Liver (tissue), 3 donors: ENCODE results near the gene ERO1B.

ENCODE experiments used
- ATF3 ChIP-seq: IDR thresholded peaks from 2 replicates; pipeline ENCODE4 v1.6.1; 2016; ENCODE audit warnings: antibody characterized with exemption
- CTCF ChIP-seq: fragments of 150-350 bp; IDR thresholded peaks from 2 replicates; pipeline ENCODE4 v1.5.1; 2017; ENCODE audit warnings: improper control_type of control experiment, low read depth, low read length; ENCODE audit not compliant: missing input control
- FOXA1 ChIP-seq: IDR thresholded peaks from 2 replicates; pipeline ENCODE4 v1.6.1; 2016; ENCODE audit warnings: antibody characterized with exemption
- GABPA ChIP-seq, 2 donors: IDR thresholded peaks in 1 of 2; conservative IDR thresholded peaks in 1 of 2; 2 replicates each; pipeline ENCODE4 v1.6.1; 2016; ENCODE audit warnings: antibody characterized with exemption in 2 of 2, mild to moderate bottlenecking in 1 of 2, moderate library complexity in 1 of 2
- HNF4G ChIP-seq: IDR thresholded peaks from 2 replicates; pipeline ENCODE4 v1.6.1; 2016; ENCODE audit warnings: antibody characterized with exemption
- JUND ChIP-seq, 2 donors: IDR thresholded peaks; 2 replicates each; pipeline ENCODE4 v1.6.1; 2016; ENCODE audit warnings: antibody characterized with exemption in 2 of 2
- MAX ChIP-seq: IDR thresholded peaks from 2 replicates; pipeline ENCODE4 v1.6.1; 2016; ENCODE audit warnings: antibody characterized with exemption
- RAD21 ChIP-seq, 2 donors: IDR thresholded peaks; 2 replicates each; pipeline ENCODE4 v1.6.1; 2016; ENCODE audit warnings: antibody characterized with exemption in 2 of 2, mild to moderate bottlenecking in 2 of 2
- REST ChIP-seq: IDR thresholded peaks from 2 replicates; pipeline ENCODE4 v1.6.1; 2016; ENCODE audit warnings: antibody characterized with exemption, mild to moderate bottlenecking
- SP1 ChIP-seq: IDR thresholded peaks from 2 replicates; pipeline ENCODE4 v1.6.1; 2018; ENCODE audit warnings: antibody characterized with exemption, mild to moderate bottlenecking
- TAF1 ChIP-seq: conservative IDR thresholded peaks from 2 replicates; pipeline ENCODE4 v1.6.1; 2016; ENCODE audit warnings: antibody characterized with exemption, mild to moderate bottlenecking
- YY1 ChIP-seq: IDR thresholded peaks from 2 replicates; pipeline ENCODE4 v1.6.1; 2016; ENCODE audit warnings: antibody characterized with exemption, mild to moderate bottlenecking
- ZBTB33 ChIP-seq: IDR thresholded peaks from 2 replicates; pipeline ENCODE4 v1.6.1; 2016; ENCODE audit warnings: antibody characterized with exemption
- donor health status: healthy.
- donor health status: healthy.

- TF ChIP-seq TAF1, result no peak
- TF ChIP-seq CTCF, result no peak
- TF ChIP-seq HNF4G, result no peak
- TF ChIP-seq YY1, result no peak
- TF ChIP-seq MAX, result no peak
- no peak for TF ChIP-seq GABPA (IDR thresholded peaks at IDR 0.05 in 1 of 2, conservative IDR thresholded peaks at IDR 0.05 in 1 of 2)
- TF ChIP-seq ZBTB33, result no peak
- no peak for TF ChIP-seq RAD21 (IDR thresholded peaks at IDR 0.05)
- TF ChIP-seq ATF3, result no peak
- no peak for TF ChIP-seq JUND (IDR thresholded peaks at IDR 0.05)
- no peak for TF ChIP-seq SP1
- TF ChIP-seq FOXA1, result no peak
- TF ChIP-seq REST, result no peak
These were observed 80.0 kb downstream of the ERO1B start for GRCh38 chr1:236201786-236202185.
